ENCODE results near the gene RNF17.
"Not testable (repeated sequence)": the region's sequence is repeated elsewhere in the genome, so short reads cannot be mapped to it uniquely, and the experiment has no call there.

Gene RNF17

DNA sequence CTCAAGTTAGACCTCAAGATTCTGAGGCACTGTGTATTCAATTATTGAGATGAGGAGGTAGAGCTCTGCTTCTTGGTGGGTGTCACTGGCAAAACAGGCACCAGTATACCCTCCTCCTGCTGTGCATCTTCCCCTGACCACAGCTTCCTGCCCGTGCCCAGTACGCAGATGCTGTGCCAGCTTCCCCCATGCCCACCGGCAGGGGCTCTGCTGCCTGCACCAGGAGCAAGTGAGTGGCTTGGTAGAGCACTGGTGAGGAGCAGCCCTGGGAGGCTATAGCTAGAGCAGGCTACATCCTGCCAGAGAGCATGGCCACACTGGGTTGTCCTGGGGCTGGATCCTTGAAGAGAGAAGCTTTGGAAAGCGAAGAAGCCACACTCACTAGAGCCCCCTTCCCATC, 21.0 kb upstream of the RNF17 start:
- no peak for DNase-seq

DNA sequence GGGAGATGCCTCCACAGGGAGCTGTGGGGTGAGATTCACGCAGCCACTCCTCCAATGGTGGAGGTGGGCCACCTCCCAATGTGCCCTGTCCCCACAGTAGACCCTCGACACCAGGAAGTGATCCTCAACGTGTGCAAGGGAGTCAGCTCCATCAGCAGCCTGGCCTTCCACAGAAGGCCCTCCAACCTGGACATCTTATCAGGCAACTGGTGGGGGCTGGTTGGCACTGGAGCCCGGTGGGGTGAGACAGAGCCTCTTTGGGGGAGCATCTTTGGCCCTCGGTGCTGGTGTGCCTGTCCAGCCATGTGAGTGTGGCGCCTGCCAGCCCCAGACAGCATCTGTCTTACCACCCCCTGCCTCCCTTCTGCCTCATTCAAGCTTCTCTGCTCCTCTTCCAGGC, 19.7 kb upstream of the RNF17 start:
- no peak for DNase-seq

DNA sequence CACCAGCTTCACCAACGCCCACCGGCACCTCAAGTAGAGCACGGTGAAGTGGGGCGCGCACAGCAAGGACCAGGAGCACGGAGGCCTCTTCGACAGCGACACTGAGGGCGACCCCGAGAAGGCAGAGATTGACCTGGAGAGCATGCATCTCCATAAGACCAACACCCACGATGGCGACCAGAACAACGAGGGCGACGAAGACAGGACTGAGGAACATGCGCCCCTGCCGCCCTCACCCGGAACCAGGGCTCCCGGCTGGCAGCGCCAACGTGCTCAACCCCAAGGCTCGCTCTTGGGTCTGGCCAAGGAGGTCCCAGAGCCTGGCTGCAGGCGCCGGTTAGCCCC, 18.5 kb upstream of the RNF17 start:
- DNase-seq, result no peak

DNA sequence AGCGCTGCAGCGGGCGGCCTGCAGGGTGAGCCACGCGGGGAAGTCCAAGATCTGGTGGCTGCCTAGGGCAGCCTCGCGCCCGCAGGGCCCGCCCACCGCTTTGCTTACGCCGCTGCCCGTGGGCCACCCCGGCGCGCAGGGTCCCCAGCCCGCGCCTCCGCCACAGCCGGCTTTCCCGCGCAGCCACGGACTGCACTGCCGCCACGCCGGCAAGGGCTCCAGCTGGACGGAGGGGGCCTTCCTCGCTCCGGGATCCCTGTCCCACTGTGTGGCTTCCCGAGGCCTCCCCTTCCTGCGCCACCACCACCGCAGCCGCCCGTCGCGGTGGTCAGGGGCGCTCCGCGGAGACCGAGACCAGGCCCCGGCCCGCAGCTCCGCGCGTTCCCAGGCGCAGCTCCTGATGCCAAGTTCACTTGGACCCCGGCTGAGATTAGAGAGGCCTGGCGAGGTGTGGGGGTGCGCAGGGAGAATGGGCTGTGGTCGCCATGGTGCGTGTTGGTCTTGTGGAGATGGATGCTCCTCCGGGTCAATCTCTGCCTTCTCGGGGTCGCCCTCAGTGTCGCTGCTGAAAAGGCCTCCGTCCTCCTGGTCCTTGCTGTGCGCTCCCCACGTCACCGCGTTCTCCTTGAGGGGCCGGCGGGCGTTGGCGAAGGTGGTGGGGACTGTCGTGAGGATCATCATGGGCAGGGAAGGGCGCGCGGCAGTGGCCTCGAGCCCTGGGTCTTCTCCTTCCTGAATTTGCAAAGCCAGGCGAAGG, 17.9 kb upstream of the RNF17 start:
- no peak for DNase-seq

DNA sequence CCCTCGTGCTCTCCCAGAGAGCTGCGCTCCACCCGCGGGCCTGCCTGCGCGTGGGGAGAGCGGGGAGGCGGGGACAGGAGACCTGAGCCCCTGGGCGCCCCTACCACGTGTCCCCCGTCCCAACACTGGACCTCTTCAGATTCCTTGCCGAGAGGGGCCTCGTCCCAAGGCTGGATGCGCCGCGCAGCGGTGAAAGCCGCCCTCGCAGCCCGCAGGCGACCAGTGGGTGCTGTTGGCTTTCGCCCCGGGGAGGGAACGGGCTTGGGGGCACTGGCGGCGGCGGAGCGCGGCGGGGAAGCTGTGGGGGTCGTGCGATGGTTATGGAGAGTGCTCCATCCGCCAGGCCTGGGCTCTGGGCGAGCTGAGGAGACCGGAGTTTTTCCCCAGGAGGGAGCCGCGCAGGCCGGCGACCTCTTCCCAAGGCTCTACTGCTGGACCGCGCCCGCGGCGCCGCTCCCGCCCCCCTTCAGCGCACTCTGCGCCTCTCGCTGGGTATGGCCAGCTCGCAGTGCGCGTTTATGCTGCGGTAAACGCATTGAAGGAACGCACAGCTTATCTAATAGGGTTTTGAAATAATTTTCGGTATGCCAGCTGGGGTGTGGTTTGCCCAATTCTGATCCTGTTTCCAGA, 17.2 kb upstream of the RNF17 start:
- DNase-seq, result no peak

DNA sequence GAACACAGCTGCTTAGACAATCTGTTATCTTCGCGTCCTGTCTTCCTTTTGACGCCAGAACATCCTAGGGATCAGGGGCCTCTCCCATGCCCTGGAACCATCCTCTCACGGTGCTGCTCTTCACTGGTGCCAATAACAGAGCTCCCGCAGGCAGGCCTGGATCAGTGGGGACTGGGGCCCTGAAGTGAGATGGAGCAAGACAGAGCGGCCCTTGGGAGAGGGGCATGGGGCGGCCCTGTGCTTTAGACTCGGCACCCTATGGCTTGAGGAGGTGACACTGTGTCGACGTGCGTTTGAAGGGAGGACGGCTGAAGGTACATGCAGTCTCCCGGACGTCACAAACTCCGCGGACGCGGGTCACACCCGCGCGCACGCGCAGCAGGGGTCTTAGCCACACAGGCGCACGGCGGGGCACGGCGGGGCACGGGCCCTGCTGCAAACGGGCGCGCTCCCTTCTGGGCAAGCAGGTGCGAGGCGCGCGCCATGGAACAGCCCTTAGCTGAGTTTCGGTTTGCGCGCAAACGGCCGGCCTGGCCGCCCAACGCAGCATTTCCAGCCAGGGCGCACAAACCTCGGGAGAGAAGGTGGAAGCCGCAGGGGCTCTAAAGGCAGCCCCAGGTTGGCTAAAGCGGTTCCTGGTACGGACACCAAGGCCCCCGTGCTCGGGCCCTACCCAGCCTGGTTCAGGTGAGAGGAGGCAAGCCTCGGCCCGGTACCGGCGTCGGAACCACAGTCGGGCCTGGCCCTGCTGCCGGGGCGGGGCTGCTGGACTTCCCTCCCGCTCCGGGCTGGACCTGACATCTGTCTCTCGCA, 16.5 kb upstream of the RNF17 start:
- DNase-seq, result no peak

DNA sequence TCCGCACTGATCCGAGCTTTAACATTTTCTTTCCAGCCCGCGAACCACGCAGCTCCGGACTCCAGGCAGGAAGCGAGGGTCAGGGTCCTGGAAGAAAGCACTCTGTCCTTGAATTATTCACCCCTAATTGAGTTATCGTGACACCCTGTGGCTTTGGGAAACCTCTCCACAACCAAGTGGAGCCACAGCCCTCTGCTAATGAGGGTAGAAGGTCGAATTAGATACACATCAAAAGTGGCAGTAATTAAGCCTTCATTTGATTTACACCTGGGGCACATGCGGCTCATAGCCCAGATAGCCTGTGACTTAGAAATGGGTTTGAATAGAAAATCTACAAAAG, 15.9 kb upstream of the RNF17 start:
- no peak for DNase-seq

DNA sequence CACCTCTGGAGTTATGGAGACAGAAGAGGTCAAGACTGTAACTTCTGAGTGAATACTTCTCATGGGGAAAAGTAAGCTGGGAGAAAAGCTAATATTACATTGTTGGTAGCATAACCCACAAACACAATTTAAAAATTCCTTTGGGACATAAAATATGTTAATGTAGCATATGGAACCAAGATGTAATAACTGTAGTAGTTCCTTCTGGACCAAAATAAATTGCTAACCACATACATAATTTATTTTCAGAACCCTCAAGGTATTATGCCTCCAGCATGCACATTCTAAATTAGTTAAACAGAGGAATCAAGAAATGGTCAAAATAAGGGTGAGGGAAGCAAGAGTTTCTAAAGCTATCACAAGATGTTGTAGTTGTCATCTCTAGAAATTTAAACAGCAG, 4.8 kb upstream of the RNF17 start:
- DNase-seq, result no peak

DNA sequence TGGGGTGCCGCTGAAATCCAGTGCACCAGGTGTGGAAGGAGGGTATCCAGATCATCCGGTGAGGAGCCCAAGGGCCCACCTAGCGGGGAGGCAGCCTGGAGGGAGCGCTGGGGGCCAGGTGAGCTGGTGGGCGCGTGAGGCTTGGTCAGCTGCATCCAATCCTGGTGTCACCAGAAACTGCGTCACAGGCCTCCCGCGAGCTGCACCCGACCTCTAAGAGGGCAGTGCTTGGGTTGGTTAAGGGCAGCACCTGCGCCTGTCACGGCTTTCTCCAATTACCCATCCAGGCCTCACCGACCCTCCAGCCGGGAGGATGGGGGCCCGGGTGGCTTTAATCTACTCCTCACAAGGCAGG, 284 bp downstream of the RNF17 start:
- no peak for DNase-seq

DNA sequence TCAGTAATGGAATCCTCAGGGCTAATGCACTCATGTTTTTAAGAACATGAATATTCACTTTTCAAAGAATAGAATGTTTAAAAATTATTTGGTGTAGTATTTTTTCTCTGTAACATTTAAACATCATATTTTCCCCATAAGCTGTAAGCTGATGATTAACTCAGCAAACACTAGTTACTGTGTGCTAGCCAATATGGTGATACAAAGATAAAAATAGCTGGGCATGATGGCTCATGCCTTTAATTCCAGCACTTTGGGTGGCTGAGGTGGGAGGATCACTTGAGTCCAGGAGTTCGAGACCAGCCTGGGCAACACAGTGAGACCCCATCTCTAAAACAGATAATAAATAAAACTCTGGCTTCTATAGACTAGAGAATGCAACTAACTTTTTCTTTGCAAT, 13.2 kb downstream of the RNF17 start:
- DNase-seq, result no peak

DNA sequence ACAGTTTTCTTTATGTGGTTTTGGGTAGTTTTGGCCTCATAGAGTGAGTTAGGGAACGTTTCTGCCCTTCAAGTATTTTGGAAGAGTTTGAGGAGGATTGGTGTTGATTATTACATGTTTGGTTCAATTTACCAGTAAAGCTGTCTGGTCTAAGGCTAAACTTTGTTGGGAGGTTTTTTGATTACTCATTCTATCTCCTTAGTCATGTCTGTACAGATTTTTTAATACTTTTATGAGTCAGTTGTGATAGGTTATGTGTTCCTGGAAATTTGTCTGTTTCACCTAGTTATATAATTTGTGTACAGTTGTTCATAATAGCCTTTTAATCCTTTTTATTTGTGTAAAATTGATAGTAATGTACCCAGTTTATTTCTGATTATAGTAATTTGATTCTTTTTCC, 20.4 kb downstream of the RNF17 start:
- no peak for DNase-seq

DNA sequence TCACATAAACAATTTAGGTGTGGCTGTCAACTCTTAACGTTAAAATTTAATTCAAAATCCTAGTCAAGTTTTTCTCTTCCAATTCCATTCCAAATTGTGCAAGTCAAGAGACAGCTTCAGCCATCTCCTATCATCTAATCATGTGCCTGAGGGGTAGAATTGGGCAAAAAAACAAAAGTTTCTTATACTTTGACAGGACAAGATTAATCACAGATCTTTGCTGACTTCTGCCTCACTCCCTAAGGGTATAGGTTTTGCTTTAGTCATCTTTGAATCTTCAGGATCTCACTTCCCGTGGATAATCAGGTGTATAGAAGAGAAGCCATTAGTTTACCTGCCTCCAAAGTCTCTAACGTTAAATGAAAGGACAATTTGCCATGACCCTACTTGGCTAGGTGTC, 24.6 kb downstream of the RNF17 start:
- DNase-seq, result no peak

DNA sequence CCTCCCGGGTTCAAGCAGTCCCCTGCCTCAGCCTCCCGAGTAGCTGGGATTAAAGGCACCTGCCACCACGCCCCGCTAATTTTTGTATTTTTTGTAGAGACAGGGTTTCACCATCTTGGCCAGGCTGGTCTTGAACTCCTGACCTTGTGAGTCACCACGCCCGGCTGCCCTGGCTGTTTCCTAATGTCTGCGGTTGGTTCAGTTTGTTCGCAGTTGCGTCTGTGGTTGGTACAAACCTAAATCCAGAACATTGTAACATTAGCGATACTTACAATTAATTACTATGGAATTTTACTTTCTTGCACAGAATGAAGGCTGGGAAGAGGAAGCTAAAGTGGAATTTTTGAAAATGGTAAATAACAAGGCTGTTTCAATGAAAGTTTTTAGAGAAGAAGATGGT, 38.1 kb downstream of the RNF17 start:
- DNase-seq, result no peak

DNA sequence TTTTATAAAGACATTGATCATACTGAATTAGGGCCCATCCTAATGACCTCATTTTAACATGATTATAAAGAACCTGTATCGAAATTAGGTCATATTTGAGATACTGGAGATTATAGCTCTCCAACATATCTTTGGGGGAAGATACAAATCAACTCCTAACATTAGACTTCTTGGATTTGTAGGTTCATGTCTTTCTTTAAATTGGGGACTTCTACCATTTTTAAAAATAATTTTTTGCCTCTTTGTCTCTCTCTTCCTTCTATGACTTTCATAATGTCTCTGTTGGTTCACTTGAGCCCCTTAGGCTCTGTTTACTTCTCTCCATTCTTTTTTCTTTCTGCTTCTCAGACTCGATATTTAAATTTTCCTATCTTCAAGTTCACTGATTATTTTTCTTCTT, 57.2 kb downstream of the RNF17 start:
- DNase-seq, result no peak

DNA sequence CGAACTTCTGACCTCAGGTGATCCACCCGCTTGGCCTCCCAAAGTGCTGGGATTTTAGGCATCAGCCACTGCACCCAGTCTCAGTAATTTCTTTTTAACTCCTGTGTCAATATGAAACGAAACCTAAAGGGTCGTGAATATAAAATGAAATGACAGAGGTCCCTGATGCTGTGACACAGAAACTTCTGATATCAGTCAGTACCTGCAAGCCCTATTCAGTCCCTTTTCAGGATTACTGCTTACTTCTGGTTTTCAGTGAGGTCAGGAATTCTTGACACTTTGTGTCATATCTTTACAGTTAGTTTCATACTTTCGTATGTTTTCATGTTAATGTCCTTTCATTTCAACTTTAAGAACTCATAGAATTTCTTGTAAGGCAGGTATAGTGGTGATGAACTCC, 58.7 kb downstream of the RNF17 start:
- DNase-seq, result no peak

DNA sequence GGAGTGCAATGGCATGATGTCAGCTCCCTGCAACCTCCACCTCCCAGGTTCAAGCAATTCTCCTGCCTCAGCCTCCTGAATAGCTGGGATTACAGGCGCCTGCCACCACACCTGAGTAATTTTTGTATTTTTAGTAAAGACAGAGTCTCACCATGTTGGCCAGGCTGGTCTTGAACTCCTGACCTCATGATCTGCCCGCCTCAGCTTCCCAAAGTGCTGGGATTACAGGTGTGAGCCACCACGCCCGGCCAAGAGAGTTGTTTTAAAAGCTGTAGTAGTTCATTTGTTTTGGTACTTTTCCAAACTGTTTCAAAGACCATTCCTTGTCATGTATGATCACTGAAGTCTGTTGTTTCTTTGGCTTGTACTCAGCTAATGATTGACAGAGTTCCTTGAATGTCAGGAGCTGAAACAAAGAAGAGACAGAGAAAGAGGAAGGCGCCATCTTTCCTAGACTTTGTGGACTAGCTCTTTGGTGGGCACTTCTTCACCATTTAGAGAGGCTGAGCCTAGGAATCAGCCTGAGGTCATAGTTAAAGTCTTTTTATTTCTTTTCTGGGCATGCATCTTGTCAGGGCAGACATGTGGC, 59.2 kb downstream of the RNF17 start:
- DNase-seq, result not testable (repeated sequence)

DNA sequence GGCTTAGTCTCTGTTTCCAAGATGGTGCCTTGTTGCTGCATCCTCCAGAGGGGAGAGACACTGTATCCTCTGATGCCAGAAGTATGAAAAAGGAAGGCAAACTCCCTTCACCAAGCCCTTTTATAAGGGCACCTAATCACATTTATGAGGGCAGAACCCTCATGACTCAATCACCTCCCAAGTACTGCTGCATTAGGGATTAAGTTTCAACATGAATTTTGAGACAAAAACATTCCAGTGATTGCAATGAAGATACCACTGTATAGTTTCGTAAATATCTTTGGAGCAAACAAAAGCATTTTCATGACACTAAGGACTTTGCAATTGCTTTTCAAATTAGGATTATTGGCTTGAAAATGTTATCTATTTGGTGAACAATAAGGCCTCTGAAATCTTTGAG, 63.8 kb downstream of the RNF17 start:
- DNase-seq, result no peak

DNA sequence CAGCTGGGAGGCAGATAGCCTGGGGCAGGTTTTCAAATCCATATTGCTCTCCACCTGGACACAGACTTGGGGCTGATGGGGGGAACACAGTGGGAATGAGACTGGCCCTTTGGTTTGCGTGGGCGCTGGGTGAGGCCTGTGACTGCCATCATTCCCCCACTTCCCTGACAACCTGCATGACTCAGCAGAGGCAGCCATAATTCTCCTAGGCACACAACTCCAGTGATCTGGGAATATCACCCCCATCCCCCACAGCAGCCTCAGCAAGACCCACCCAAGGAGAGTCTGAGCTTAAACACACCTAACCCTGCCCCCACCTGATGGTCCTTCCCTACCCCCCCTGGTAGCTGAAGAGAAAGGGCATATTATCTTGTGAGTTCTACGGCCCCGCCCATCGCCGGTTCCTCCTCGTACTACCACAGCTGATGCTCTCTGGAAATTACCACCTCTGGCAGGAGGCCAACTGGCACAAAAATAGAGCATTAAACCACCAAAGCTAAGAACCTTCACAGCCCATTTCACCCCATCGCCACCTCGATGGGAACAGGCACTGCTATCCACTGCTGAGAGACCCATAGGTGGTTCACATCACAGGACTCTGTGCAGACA, 71.0 kb downstream of the RNF17 start:
- DNase-seq, result no peak

DNA sequence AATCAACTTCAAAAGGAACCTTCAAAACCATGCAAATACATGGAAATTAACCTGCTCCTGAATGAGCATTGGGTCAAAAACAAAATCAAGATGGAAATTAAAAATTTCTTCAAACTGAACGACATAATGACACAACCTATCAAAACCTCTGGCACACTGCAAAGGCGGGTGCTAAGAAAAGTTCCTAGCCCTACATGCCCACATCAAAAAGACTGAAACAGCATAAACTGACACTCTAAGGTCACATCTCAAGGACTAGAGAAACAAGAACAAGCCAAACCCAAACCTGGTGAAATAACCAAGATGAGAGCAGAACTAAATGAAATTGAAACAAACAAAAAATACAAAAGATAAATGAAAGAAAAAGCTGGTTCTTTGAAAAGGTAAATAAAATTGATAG, 73.6 kb downstream of the RNF17 start:
- DNase-seq, result not testable (repeated sequence)

DNA sequence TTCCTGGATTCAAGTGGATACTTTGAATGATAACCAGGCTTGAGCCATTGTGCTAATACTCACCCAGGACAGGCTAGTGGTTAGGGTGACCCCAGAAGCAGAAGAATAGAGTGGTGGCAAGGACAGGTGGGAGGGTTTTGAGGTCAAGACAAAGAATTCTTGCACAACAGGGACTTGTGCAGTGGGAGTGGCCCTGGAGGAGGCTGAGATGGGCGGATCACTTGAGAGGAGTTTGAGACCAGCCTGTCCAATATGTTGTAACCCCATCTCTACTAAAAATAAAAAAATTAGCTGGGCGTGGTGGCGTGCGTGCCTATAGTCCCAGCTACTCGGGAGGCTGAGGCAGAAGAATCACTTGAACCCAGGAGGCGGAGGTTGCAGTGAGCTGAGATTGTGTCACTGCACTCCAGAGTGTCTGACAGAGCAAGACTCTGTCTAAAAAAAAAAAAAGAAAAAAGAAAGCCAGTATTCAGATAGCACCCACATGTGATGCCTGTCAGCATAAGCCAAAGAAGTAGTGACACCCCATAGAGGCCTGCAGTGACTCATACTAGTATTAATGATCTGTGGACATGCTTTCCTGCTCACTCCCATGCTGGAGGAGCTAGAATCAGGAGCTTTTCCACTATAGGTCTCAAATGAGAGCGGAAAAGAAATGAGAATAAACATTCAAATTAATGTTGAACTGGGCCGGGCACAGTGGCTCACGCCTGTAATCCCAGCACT, 78.7 kb downstream of the RNF17 start:
- no peak for DNase-seq

DNA sequence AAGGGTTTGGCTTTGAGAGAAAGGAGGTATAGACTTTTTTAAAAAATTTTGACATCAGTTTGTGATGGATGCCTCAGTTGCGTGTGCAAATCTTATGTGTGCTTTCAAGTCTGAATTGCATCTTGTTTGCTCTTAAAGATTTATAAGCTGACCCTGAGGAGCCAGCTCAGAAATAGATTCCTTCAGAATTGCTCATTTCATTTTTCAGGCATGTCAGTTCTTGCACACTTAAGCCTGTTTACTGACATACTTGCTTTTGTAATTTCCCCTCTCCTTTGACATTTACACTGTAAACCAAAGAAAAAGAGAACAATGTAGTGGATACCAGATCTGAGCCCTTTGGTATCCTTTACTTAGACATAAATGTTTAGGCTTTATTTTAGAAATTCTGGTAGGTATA, 87.6 kb downstream of the RNF17 start:
- no peak for DNase-seq

DNA sequence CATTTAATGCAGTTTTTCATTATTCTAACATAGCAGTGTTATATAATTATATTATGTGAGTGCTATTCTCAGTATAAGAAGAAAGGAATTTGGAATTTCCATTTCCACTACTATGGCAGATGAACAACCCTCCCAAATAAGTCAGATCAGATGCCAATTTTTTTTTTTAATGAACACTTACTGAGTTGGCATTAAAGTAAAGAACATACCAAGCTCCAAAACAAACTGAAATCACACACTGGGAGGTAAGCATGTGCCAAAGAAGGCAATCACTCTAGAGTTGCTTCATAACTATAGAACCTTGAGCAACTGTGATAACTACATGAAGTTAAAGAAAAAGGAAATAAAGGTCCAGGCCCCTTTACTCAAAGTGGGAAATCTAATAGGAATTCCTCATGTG, 90.3 kb downstream of the RNF17 start:
- DNase-seq, result no peak

DNA sequence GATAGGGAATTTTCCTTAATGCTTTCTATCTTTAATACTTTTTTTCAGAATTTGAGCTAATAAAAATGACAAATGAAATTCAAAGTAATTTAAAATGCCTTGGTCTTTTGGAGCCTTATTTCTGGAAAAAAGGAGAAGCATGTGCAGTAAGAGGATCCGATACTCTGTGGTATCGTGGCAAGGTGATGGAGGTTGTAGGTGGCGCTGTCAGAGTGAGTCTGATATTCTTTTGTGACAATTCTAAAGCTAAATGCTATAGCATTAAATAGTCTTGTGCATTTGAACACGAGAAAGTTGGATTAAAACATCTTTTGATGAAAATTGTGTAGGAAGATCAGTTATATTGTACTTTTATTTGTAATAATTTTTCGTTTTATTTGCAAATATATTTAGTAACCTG, 95.0 kb downstream of the RNF17 start:
- no peak for DNase-seq
